GM18861 (cell line): ENCODE results near the gene SGK2.
A peak's percentile ranks its signal among the peaks of the same experiment; 100 is the strongest.
"Not testable (repeated sequence)": the region's sequence is repeated elsewhere in the genome, so short reads cannot be mapped to it uniquely, and the experiment has no call there.

ENCODE experiments used
- ATAC-seq: cut with Tn5 transposase; IDR thresholded peaks from one replicate; pipeline ENCODE4 v1.9.1; 2021; ENCODE audit not compliant: unreplicated experiment

Gene SGK2

GRCh38 chr20:43590392-43591303 is 31.8 kb downstream of the SGK2 start, which contains the start of gene IFT52:
Gene IFT52 (plus strand): TSS chr20:43590937. CDS start chr20:43594699, 3,762 bp downstream.
- ATAC-seq = peak; percentile 98

GRCh38 chr20:43601960-43602359 is 43.1 kb downstream of the SGK2 start:
- ATAC-seq = not testable (repeated sequence)

DNA sequence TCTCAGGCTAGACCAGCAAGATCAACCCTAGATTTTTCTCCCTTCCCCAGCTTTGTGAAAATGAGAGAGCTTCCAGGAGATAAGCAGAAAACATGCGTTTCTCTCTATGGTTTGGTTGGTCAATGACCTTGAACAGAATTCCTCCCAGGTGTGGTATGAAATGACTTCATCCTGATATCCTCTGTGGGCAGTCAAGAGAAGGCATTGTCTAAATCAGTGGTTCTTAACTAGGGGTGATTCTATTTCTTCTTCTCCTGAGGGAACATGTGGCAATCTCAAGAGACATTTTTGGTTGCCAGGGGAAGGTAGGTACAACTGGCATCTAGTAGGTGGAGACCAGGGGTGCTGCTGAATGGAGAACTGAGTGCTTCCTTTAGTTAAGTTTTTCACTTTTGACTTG is 44.3 kb downstream of the SGK2 start:
- no peak for ATAC-seq

DNA sequence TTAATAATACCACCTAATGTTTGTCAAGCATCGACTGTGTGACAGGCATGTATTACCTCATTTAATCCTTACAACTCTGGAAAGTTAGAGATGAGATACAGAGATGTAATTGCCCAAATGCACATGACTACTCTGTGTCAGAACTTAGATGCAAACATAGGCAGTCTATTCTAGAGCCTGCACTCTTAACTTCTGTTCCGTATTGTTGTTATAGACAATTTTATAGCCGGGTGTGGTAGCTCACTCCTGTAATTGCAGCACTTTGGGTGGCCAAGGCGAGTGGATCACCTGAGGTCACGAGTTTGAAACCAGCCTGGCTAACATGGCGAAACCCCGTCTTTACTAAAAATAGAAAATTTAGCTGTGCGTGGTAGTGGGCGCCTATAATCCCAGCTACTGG is 46.9 kb downstream of the SGK2 start:
- ATAC-seq = no peak

DNA sequence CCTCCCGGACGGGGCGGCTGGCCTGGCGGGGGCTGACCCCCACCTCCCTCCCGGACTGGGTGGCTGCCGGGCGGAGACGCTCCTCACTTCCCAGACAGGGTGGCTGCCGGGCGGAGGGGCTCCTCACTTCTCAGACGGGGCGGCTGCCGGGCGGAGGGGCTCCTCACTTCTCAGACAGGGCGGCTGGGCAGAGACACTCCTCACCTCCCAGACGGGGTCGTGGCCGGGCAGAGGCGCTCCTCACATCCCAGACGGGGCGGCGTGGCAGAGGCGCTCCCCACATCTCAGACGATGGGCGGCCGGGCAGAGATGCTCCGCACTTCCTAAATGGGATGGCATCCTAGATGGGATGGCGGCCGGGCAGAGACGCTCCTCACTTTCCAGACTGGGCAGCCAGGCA is 48.5 kb downstream of the SGK2 start:
- ATAC-seq = not testable (repeated sequence)

GRCh38 chr20:43631598-43631997 is 72.8 kb downstream of the SGK2 start:
- ATAC-seq = no peak
